Upper lobe of right lung (tissue), 1 donor: Measurements from ENCODE around the gene FAM131A. TPM values are rescaled to one million over a fixed set of nuclear protein-coding genes. Genes with fewer than 3 reads are reported as not detected.

ENCODE experiments used
- ATAC-seq: fragments of 200-7000 bp; cut with Tn5 transposase; one replicate; pipeline ENCODE4 v1.9.1; 2020; ENCODE audit warnings: mild to moderate bottlenecking, moderate library complexity
- DNase-seq: peaks from one replicate; pipeline ENCODE4 v3.0.0-alpha.2; 2020
- H3K27ac ChIP-seq: fragments of 200-600 bp; one replicate; pipeline ENCODE4 v1.8.0; 2022
- H3K27me3 ChIP-seq: fragments of 200-600 bp; one replicate; pipeline ENCODE4 v1.8.0; 2022; ENCODE audit warnings: mild to moderate bottlenecking
- H3K36me3 ChIP-seq: fragments of 200-600 bp; one replicate; pipeline ENCODE4 v1.8.0; 2022
- H3K4me1 ChIP-seq: fragments of 200-600 bp; one replicate; pipeline ENCODE4 v1.8.0; 2022
- H3K4me3 ChIP-seq: fragments of 200-600 bp; one replicate; pipeline ENCODE4 v1.8.0; 2022; ENCODE audit warnings: mild to moderate bottlenecking
- H3K9me3 ChIP-seq: fragments of 200-600 bp; one replicate; pipeline ENCODE4 v1.8.0; 2022
- CTCF ChIP-seq: fragments of 200-600 bp; IDR thresholded peaks from one replicate; pipeline ENCODE4 v1.8.0; 2022; ENCODE audit warnings: antibody characterized with exemption
- intact Hi-C: fragments of 100-400 bp; cut with DNase I; formaldehyde crosslinking; loops from one replicate; pipeline ENCODE4 v1.11.0; 2022
- total RNA-seq: library from RNA; stranded (reverse); fragmentation: NEBNext Ultra II Directional; extraction: Animal tissue kit (Norgen Biotek cat#: 25700); gene quantifications from one replicate; pipeline ENCODE4 v1.2.1, GENCODE V29; 2021
- donor health status: DM: no; HTN: yes; CAD: no; lungs with severe emphysema.

The FAM131A gene
- total RNA-seq, 1 donor from 2014 or later: 19.0 TPM

GRCh38 chr3:184384342-184384741 lies 46.9 kb downstream of the FAM131A start:
- H3K27me3 ChIP-seq: peaks cover 17% of the 10 kb centered on the region
- peaks cover 12% of the 10 kb centered on the region for H3K4me1 ChIP-seq
- no peak overlapping the region for H3K27ac ChIP-seq
- H3K9me3 ChIP-seq: no peaks in the 10 kb centered on the region
- H3K4me3 ChIP-seq: no peak overlapping the region
- ATAC-seq (no peak), DNase-seq (no peak)
- H3K36me3 ChIP-seq: no peaks in the 10 kb centered on the region
- TF ChIP-seq CTCF: no peak
- intact Hi-C loops: no loop called here

DNA sequence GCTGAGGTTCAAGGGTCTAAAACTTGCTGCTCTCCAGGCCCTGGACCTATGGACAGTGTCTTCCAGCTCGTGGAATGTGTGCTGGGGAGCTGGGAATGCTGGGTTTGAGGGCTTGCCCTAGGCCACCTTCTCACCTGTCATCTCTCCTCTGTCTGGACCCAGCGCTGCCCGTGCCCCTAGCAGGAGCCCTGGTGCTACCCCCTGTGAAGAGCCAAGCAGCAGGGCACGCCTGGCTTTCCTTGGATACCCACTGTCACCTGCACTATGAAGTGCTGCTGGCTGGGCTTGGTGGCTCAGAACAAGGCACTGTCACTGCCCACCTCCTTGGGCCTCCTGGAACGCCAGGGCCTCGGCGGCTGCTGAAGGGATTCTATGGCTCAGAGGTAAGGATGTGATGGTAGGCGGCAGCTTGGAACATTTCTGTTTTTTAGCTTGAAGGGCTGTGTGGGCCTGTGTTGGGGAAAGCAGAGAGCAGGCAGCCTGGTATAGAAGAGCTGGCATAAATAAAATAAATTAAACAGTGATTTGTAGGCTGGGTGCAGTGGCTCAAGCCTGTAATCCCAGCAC lies 47.5 kb downstream of the FAM131A start:
- DNase-seq (no peak), ATAC-seq (no peak)
- H3K4me1 ChIP-seq: peaks cover 12% of the 10 kb centered on the region
- no peaks in the 10 kb centered on the region for H3K9me3 ChIP-seq
- no peaks in the 10 kb centered on the region for H3K36me3 ChIP-seq
- peaks cover 15% of the 10 kb centered on the region for H3K27me3 ChIP-seq
- H3K4me3 ChIP-seq: no peak overlapping the region
- intact Hi-C loops: no loop called here
- no peak for TF ChIP-seq CTCF
- no peak overlapping the region for H3K27ac ChIP-seq

DNA sequence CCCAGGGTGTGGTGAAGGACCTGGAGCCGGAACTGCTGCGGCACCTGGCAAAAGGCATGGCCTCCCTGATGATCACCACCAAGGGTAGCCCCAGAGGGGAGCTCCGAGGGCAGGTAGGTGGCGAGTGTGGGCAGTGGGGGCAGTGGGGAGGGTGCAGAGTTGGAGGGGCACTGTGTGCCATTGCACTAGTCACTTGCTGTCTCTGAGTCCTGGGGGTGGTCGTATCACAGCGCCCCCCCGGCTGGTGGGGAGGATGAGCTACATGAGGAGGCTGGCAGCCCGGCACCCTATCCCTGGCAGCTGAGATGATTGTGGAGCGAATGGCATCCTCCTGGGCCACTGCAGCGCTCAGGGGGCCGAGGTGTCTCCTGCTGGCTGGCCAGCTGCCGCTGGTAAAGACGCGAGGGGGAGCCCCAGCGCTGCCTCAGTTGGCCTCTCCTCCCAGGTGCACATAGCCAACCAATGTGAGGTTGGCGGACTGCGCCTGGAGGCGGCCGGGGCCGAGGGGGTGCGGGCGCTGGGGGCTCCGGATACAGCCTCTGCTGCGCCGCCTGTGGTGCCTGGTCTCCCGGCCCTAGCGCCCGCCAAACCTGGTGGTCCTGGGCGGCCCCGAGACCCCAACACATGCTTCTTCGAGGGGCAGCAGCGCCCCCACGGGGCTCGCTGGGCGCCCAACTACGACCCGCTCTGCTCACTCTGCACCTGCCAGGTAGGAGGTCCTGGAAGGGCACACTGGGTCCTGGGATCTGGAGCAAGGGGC lies 48.8 kb downstream of the FAM131A start:
- intact Hi-C loops: no loop called here
- Histone ChIP-seq H3K27me3 (peaks cover 7% of the 10 kb centered on the region), H3K36me3 (no peaks in the 10 kb centered on the region), H3K4me3 (no peak overlapping the region), H3K27ac (no peak overlapping the region), H3K4me1 (peaks cover 4% of the 10 kb centered on the region), H3K9me3 (no peaks in the 10 kb centered on the region)
- TF ChIP-seq CTCF: no peak
- ATAC-seq: no peak
- DNase-seq: no peak

DNA sequence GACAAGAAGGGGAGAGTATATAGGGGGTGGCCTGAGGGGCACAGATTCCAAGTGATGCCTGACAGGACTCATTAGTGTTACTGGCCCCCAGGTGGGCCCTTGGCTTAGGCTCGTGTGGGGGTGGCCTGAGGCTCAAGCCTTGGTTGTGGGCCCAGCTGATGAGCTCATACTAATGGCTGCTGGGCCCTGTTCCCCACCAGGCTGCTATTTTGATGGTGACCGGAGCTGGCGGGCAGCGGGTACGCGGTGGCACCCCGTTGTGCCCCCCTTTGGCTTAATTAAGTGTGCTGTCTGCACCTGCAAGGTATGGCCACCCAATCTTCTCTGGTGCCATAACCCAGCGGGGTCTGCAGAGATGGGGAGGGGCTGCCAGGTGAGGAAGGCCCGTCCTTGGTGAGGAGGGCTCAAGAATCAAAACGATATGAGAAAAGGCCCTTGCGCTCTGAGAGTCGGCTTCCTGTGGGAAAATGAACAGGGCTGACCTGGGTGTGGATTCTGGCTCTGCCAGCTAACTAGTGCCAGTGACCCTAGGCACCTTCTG lies 49.8 kb downstream of the FAM131A start:
- no peak for TF ChIP-seq CTCF
- no peak for ATAC-seq
- Histone ChIP-seq H3K4me1 (no peaks in the 10 kb centered on the region), H3K9me3 (no peaks in the 10 kb centered on the region), H3K4me3 (no peak overlapping the region), H3K27me3 (peaks cover 1% of the 10 kb centered on the region), H3K36me3 (no peaks in the 10 kb centered on the region), H3K27ac (no peak overlapping the region)
- no peak for DNase-seq
- intact Hi-C loops: no loop called here

- intact Hi-C loops: no loop called here
- no peaks in the 10 kb centered on the region for H3K9me3 ChIP-seq
- ATAC-seq (no peak), DNase-seq (no peak)
- no peaks in the 10 kb centered on the region for H3K4me1 ChIP-seq
- no peaks in the 10 kb centered on the region for H3K27me3 ChIP-seq
- no peak overlapping the region for H3K4me3 ChIP-seq
- TF ChIP-seq CTCF: no peak
- H3K36me3 ChIP-seq: no peaks in the 10 kb centered on the region
- H3K27ac ChIP-seq: no peak overlapping the region
These were observed 51.0 kb downstream of the FAM131A start for GRCh38 chr3:184388164-184388935.
